KG1 (cell line): ENCODE data around the gene SMC6.

Experiments used
- DNase-seq: peaks from one replicate; lab custom pipeline; 2025; lab: John Stamatoyannopoulos, UW

The SMC6 gene

DNA sequence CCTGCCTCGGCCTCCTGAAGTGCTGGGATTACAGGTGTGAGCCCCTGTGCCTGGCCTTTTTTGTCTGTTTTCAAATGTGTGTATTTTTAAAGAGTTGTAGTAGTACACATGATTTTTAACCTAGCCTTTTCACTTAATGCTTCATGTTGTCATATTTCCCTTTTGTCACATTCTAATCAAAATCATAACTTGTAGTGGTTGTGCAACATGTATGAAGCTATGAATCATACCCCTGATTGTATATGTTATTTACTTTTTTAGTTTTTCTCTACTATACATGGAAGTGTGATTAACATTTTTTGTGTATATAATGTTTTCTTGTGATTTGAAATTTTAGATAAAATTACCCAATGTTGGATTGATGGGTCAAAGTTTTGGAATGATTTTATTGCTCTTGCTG, 8.8 kb upstream of the SMC6 start:
- DNase-seq, result no peak

DNA sequence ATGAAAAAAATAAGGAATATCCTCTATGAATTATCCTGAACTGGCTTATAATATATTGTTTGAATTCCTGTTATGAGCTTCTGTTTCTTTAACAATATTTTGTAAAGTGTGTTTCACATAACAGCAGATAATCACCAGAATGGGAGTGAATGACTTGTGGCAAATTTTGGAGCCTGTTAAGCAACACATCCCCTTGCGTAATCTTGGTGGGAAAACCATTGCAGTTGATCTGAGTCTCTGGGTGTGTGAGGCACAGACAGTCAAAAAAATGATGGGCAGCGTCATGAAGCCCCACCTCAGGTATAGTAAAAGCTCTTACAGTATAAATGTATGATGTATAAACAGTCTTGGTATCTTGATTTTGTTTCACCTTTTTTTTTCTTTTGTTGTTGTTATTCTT, 6.2 kb upstream of the SMC6 start:
- no peak for DNase-seq

DNA sequence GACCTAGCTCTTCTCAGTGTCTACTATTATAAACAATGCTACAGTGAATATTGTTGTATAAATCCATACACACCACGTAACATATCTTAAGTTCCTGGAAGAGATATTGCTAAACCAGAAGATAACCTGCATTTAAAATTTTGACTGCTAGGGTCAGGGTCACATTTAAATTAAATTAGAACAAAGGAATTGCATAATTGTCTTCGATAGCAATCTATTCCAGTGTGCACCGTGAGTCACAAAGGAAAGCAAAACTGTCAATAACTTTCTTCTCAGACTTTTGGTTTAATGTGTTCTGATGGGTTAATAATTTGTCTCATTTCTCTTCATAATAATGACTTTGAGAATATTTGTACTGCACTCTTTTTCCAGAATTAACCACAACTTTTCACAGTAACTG, 4.5 kb upstream of the SMC6 start:
- no peak for DNase-seq

DNA sequence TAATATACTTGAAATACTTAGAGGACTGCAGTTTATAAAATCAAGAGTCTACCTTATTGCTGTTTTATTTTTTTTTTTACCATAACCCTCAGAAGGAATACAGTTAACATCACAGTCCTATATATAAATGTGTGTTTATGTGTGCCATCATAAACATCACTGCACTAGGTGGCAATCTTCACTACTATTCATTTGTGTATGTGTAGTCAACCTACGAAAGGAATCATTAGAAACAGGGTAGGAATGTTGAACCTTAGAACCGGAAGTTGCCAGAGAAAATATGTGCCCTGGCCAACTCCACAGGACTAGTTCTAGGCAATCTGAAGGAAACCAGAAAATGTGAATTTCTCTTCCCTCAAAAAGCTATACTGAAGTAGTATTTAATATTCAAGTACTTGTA, 3.7 kb upstream of the SMC6 start:
- no peak for DNase-seq

DNA sequence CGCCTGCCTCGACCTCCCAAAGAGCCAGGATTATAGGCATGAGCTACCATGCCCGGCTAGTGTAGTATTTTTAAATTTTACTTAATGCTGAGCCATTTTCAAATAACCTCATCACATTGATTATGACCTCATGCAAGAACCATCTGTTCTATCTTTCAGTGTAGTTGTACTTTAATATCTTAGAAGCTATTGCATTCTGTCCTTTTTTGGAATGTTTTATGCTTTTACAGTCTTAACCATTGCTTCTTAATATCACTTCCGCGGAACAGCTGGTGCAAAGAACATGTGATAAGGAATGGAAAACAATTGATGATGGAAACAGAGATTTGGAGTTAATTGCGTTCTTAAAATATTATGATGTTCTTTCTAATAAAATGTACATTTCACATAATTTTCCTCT, 3.1 kb upstream of the SMC6 start:
- no peak for DNase-seq

DNA sequence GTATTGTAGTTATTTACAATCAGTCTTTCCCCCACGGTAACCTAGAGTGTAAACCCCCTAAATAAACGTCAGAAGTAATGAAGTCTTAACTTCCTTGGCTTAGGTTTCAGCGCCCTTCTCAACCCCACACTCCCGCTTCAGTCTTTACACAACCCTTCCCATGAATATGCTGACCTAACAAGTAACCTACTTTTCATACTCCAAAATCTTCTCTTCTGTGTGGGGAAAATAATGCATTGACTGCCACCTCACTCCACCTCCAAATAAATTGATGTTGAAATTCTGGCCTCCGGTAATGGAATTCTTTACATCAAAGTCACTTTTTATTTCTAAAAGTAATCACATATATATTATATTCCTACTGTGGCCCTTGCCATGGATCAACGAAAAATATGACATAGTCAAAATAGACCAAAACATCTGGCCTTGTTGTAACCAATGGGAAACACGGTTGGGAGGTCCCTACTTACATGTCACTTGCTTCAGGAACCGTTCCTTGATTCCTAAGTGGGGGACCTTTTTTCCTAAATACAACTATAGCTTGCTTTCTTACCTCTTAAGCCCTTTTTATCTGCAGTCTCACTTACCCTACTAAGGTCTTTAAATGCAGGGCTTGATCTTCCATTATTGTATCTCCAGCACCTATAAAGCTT, 1.3 kb upstream of the SMC6 start:
- DNase-seq, result no peak

DNA sequence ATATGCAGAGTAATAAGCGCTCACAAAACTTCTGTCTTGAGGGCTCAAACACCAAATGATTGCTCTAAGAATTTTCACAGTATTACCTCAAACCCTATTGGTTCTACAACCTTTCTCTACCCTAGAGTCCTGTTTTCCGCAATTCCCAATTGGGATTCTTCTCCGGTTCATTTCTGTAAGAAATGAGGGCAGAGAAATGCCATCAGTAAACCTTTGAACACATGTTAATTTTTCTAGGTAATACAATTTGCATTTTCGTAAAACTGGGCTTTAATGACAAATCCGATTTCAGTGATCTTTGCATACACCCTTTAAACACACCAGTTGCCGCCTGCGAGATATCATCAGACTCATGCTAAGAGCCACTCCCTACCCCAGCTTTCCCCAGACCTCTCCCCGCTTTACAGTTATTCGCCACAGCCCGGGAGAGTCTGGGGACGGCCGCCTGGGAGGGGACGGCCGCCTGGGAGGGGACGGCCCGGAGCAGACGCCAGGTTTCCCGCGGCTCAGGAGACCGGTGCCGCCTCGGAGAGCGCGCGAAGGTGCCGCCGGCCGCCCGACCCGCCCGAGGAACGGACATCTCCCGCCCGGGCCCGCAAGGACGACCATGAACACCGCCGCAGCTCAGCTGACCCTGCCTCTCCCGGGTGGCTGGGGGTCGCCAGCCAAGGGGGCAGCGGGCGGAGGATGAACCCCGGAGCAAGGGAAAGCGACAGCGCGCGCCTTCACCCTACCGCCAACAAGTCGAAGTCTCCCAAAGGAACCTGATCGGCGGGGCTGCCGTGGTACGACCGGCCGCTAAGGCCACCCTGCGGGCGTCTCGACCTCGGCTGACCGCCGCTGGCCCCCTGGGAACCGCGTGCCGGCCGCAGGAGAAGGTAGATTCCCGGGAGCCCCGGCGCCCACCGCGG, 463 bp downstream of the SMC6 start:
- no peak for DNase-seq

DNA sequence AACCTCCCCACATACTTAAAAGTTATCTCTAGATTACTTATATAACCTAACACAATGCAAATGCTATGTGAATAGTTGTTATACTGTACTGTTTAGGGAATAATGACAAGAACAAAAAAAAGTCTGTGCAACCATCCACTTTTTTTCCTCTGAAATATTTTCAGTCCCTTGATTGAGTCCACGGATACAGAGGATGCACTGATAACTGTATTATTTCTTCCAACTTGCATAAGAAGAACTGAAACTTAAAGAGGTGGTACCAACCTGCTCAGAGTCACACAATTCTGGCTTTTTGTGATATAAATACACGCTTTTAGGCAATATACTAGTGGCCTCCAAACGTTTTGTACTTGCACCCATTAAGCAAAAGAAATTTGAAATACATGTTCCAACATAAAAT, 1.4 kb downstream of the SMC6 start:
- no peak for DNase-seq

DNA sequence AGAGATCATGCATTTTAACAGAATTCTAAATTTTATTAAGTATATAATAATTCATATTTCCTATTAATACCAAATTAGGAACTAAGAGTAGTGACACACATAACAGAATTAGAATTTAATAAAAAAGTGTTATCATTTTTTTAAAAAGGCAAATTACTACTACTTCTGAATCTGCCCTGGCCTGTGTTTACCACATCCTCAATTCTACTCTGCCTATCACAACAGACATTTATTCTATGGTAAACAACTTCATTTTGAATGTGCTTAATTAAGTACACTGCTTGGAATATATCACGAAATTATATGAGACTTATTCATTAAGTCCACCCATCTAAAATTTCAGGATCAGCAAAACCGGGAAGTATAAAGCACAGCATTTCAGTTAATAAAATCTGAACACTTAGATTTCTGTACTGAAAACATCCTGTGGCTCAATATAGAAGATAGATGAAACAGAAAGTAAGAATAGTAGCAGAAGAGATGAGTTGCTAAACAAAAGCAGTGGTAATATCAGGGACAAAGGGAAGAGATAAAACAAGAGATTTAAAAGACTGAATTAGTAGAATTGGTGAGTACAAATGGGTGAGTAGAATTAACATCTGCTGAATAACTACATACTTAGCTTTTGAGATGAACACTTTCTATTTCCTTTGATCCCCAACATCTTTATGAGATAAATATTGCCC, 3.7 kb downstream of the SMC6 start:
- no peak for DNase-seq

DNA sequence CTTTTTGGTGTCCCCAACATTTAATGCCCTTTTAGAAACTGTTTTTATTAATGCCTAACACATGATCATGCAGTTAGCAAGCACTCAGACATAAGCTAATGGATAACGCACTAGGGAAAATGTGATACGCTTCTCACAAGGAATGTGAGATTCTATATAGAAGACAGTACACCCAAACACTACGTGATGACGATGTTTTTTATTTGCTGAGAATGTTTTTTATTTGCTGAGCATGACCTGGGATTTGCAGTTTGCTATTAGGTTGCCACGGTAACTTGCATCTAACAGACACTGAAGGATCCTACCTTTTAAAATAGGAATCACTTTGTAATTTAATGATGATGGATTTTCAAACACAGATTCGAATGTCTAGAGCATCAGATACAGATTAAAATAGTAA, 4.9 kb downstream of the SMC6 start:
- DNase-seq, result no peak

DNA sequence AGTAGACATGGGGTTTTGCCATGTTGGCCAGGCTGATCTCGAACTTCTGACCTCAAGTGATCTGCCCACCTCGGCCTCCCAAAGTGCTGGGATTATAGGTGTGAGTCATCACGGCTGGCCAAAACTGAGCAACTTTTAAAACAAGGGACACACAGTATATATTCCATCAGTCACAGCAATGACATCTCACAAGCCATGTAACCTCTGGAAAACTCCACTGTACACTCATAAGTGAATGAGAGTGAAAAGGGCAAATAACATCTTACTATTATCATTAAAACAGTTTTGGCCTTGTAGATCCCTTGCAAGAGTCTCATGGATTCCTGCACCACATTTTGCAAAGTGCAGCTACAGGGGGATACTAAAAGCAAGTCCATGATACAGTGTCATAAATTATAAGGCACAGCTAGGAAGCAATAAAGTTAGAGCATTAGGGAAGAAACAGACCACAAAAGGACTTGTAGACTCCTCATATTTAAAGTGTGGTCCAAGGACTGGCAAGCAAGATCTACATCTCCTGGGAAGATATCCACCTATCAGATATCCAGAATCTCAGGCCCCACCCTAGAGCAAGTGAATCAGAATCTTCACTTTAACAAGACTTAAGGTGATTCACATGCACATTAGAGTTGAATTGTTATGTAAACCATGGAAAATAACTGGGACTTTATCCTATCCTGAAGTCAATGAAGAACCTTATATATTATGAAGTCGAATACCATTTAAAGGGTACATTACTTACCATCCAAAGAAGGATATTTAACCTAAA, 5.7 kb downstream of the SMC6 start:
- no peak for DNase-seq

DNA sequence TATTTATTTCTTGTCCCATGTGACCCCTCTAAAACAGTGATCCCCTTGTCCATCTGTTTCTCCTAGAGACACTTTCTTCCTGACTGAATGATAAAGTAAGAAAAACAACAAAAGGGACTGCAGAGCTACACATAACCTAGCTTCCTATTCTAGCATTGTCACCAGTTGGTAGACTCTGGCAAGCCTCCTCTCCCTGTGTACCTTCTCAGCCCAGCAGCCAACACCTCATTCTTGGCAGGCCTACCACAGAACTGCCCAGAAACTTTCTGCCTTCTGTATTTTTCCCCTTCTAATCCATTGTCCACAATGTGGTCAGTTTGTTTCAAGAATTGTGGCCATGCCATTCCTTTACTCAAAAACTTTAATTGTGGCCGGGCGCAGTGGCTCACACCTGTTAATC, 13.4 kb downstream of the SMC6 start:
- no peak for DNase-seq

DNA sequence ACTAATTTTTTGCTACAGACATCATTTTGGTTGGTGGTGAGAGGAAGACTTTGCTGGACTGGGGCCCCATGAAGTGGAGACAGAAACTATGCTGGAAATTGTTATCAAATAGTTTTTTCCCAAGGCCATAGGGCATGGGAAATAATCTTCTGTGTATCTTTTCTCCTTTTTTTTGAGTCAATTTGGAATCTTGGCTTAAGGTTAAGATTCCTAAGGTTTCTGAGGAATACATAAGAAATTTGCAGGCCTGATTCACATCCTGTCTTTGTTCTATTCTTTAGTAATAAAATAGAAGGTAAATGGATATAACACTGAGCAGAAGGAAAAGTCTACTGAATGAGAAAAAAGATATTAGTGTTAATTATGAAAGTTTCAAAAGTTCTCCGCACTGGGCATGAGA, 16.6 kb downstream of the SMC6 start:
- no peak for DNase-seq

DNA sequence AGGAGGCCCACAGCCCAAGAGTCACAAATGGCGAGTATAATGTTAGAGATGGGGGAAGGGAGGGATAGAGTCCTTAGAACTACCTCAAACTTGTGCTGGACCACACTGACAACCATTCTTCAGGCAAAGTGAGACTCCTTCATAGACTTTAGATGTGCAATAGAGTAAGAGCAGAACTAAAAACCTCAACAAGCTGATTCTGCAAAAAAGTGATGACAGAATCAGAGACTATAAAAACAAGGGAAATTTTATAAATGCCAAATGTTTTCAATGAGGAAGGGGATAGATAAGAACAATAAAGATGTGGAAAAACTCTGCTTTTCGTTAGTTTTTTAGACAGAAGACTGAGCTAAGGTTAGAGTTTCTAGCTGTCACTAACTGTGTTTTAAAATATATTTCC, 17.7 kb downstream of the SMC6 start:
- no peak for DNase-seq

DNA sequence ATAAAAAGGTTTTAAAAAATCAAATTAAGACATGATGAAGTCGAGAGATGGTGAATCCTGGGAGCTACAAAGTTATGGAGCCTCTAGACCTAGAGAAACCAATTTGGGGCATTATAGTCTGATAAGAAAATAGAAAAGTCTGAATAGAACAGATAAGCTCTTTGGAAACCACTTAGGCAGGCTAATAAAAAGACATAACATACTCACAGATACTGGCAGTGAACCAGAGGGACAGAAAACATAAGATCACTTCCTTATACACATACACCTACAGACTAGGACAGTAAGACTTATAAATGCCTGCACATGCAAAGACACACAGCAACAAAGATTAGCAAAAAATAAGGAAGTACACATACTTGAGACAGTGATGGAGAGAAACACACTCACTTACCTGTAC, 20.0 kb downstream of the SMC6 start:
- DNase-seq, result no peak

DNA sequence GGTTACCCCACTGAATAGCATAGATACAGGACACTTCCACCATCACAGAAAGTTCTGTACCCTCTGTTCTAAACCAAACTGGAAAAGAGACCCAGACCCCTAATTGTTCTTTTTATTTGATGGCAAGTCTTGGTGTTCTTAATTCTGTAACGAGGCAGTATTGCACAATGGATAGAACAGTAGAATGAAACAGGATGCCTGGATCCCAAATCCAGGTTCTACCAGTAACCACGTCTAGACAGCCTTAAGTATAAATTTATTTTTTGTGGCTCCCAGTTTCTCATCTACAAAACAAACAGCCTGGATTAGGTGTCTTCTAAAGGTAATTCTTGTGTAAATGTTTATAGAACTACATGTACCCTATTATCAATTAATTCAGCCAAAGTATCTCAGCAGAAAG, 23.7 kb downstream of the SMC6 start:
- no peak for DNase-seq

DNA sequence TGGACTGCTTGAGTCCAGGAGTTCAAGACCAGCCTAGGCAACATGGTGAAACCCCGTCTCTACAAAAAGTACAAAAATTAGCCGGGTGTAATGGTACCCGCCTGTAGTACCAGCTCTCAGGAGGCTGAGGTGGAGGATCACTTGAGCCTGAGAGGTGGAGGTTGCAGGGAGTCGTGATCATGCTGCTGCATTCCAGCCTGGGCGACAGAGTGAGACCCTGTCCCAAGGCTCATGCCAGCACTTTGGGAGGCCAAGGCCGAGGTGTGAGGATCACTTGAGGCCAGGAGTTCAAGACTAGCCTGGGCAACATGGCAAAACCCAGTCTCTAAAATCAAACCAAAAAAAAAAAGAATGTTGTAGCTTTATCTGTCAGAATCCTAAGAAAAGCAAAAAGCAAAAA, 25.4 kb downstream of the SMC6 start:
- no peak for DNase-seq

DNA sequence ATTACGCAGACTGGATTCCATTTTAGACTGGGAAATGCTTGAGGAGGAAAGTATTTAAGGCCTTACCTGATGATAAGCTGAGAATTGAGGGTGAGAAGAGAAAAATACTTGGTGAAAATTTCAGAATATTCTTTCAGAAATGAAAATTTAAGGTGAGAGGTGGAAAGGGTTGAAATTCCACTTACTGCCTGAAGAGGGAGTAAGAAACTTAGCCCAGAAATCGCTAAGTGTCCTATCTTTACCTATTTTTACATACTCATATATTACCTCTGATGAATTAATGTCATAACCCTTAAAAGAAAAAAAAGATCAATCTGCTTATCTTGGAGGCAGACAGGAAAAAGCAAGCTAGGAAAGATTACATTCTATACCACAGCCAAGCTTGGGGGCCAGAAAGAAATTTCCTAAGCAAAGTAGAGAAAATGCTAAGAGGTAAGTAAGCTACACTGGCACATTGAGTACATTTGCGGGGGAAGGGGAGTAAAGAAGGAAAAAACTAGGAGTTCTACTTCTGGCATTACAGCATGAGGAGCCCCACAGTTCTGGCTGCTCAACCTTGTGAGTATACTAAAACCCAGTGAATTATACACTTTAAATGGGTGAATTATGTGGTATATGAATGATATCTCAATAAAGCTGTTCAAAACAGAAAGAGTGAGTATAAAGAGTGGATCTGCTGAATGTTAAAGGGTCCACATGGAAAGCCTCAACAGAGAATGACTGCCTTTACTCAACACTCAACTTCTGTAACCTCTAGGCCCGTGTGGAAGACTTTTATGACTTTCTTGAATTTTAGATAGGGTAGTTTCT, 33.8 kb downstream of the SMC6 start:
- DNase-seq, result no peak

DNA sequence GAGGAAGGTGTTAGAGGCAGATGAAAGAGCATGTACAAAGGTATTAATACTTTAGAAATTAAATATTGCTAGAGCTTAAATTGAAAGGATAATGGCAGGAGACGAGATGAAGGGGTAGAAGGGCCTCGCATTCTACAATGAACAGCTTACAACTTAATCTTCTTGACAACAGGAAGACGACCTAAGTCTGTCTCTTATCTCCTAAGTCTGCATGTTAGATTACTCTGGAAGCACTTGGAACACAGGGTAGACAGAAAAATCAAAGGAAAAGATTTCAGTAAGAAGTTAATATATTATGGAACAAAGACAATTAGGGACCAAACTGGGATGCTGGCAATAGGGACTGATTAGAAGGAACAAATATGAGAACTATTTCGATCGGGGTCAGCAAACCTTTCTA, 34.9 kb downstream of the SMC6 start:
- DNase-seq, result no peak

DNA sequence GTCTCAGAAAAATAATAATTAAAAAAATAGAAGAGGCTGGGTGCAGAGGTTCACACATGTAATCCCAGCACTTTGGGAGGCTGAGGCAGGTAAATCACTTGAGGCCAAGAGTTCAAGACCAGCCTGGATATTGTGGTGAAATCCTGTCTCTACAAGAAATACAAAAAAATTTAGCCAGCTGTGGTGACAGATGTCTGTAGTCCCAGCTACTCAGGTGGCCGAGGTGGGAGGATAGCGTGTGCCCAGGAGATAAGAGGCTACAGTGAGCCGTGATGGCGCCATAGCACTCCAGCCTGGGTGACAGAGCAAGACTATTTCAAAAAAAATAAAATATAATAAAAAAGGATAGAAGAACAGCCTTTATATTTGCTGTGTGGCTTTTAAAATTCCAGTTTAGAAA, 35.9 kb downstream of the SMC6 start:
- DNase-seq, result no peak

DNA sequence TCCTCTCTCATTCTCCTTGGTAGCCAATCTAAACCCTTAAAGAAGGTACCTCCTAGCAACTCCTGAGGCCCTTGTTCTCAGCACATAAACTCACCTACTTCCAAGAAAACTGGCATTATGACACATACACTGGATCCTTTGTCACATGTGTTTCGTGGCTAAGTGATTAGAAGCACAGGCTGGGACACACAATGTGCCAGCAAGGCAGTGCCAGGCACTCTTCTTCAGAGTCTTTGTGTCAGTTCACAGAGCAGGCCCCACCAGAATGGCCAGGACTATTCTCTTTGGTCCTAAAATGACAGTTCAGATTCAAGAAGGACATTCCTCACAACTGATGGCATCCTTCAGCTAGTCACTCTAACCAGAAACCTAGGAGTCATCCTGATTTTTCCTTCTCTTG, 40.3 kb downstream of the SMC6 start:
- DNase-seq, result no peak
